Measurements from ENCODE around the gene IGF2BP2.
"Not testable (repeated sequence)": the region's sequence is repeated elsewhere in the genome, so short reads cannot be mapped to it uniquely, and the experiment has no call there.

Gene IGF2BP2

GRCh38 chr3:185797993-185798830, 26.6 kb downstream of the IGF2BP2 start:
- no peak for DNase-seq (ENCODE audit: low spot score)

- DNase-seq (ENCODE audit: low spot score) = no peak
Observed at GRCh38 chr3:185797108-185797881, 27.5 kb downstream of the IGF2BP2 start.

- no peak for DNase-seq (ENCODE audit: low spot score)
Observed at GRCh38 chr3:185796431-185797107, 28.3 kb downstream of the IGF2BP2 start.

GRCh38 chr3:185793381-185793780, 31.5 kb downstream of the IGF2BP2 start:
- no peak for DNase-seq (ENCODE audit: low spot score)

GRCh38 chr3:185792955-185793354, 31.9 kb downstream of the IGF2BP2 start:
- no peak for DNase-seq (ENCODE audit: low spot score)

GRCh38 chr3:185789891-185790830, 34.7 kb downstream of the IGF2BP2 start:
- DNase-seq (ENCODE audit: low spot score) = no peak

- no peak for DNase-seq (ENCODE audit: low spot score)
Observed at GRCh38 chr3:185789134-185789533, 35.7 kb downstream of the IGF2BP2 start.

- no peak for DNase-seq (ENCODE audit: low spot score)
Observed at GRCh38 chr3:185788292-185788691, 36.5 kb downstream of the IGF2BP2 start.

- DNase-seq (ENCODE audit: low spot score) = no peak
Observed at GRCh38 chr3:185786956-185787877, 37.6 kb downstream of the IGF2BP2 start.

GRCh38 chr3:185786258-185786657, 38.6 kb downstream of the IGF2BP2 start:
- not testable (repeated sequence) for DNase-seq (ENCODE audit: low spot score)

- no peak for DNase-seq (ENCODE audit: low spot score)
Observed at GRCh38 chr3:185784317-185784716, 40.5 kb downstream of the IGF2BP2 start.

GRCh38 chr3:185781759-185782158, 43.1 kb downstream of the IGF2BP2 start:
- DNase-seq (ENCODE audit: low spot score) = no peak

- DNase-seq (ENCODE audit: low spot score) = no peak
Observed at GRCh38 chr3:185779461-185779860, 45.4 kb downstream of the IGF2BP2 start.

- no peak for DNase-seq (ENCODE audit: low spot score)
Observed at GRCh38 chr3:185778821-185779220, 46.0 kb downstream of the IGF2BP2 start.

- no peak for DNase-seq (ENCODE audit: low spot score)
Observed at GRCh38 chr3:185778094-185778493, 46.7 kb downstream of the IGF2BP2 start.

GRCh38 chr3:185770109-185770508, 54.7 kb downstream of the IGF2BP2 start:
- DNase-seq (ENCODE audit: low spot score) = no peak

- DNase-seq (ENCODE audit: low spot score) = peak; percentile 33
Observed at GRCh38 chr3:185768578-185768982, 56.3 kb downstream of the IGF2BP2 start.

- no peak for DNase-seq (ENCODE audit: low spot score)
Observed at GRCh38 chr3:185767002-185767688, 57.7 kb downstream of the IGF2BP2 start.

- DNase-seq (ENCODE audit: low spot score) = no peak
Observed at GRCh38 chr3:185766329-185767001, 58.4 kb downstream of the IGF2BP2 start.
